Common myeloid progenitor, CD34-positive (primary cell): ENCODE measurements around the gene JAK1.

Source experiments
- CTCF ChIA-PET: fragments of 350-600 bp; sonication (Branson Sonifier 250); formaldehyde crosslinking; loops from one replicate; lab custom pipeline; 2021; ENCODE audit warnings: antibody characterized with exemption; lab: Charles Lee
- POLR2A ChIA-PET: fragments of 350-600 bp; sonication (Branson Sonifier 250); formaldehyde crosslinking; loops from one replicate; lab custom pipeline; 2021; ENCODE audit warnings: antibody characterized with exemption; lab: Charles Lee
- DNase-seq, 3 donors: peaks; one replicate each; pipeline versions ENCODE4 v3.0.0 to v3.0.0-alpha.2; 2013
- H3K27ac ChIP-seq, 2 experiments: 1 replicate in 1 of 2; 2 replicates in 1 of 2; pipeline ENCODE4 v1.7.0; 2013; ENCODE audit warnings: inconsistent platforms in 2 of 2, low read length in 2 of 2, mild to moderate bottlenecking in 2 of 2, low read depth in 1 of 2, moderate library complexity in 1 of 2; ENCODE audit not compliant: severe bottlenecking in 2 of 2, insufficient read depth in 1 of 2, poor library complexity in 1 of 2
- H3K27me3 ChIP-seq, 5 experiments: replicated peaks in 2 of 5; 1 replicate in 3 of 5; 2 replicates in 2 of 5; pipeline versions ENCODE4 v1.6.1 to v1.7.0; 2013; ENCODE audit warnings: low read length in 4 of 5, mild to moderate bottlenecking in 2 of 5, moderate library complexity in 2 of 5, inconsistent platforms in 1 of 5; ENCODE audit not compliant: insufficient read depth in 5 of 5, control insufficient read depth in 4 of 5
- H3K36me3 ChIP-seq, 4 experiments: 1 replicate in 2 of 4; 2 replicates in 2 of 4; pipeline versions ENCODE4 v1.6.1 to v1.7.0; 2013; ENCODE audit warnings: low read length in 3 of 4, control low read depth in 1 of 4, mild to moderate bottlenecking in 1 of 4; ENCODE audit not compliant: control insufficient read depth in 4 of 4, insufficient read depth in 4 of 4
- H3K4me1 ChIP-seq, 4 experiments: 1 replicate in 3 of 4; 2 replicates in 1 of 4; pipeline versions ENCODE4 v1.6.1 to v1.7.1; 2013; ENCODE audit warnings: low read length in 3 of 4, mild to moderate bottlenecking in 3 of 4, control low read depth in 1 of 4, inconsistent platforms in 1 of 4, moderate library complexity in 1 of 4; ENCODE audit not compliant: control insufficient read depth in 4 of 4, insufficient read depth in 4 of 4; ENCODE audit errors: control extremely low read depth in 1 of 4
- H3K4me3 ChIP-seq, 7 experiments: 1 replicate in 4 of 7; 2 replicates in 3 of 7; pipeline versions ENCODE4 v1.5.1 to v1.7.0; 2013; ENCODE audit warnings: mild to moderate bottlenecking in 7 of 7, low read length in 6 of 7, moderate library complexity in 6 of 7, inconsistent platforms in 2 of 7, low read depth in 2 of 7, control low read depth in 1 of 7; ENCODE audit not compliant: insufficient read depth in 4 of 7, control insufficient read depth in 1 of 7; ENCODE audit errors: extremely low read depth in 1 of 7
- H3K9me3 ChIP-seq, 5 experiments: 1 replicate in 4 of 5; 2 replicates in 1 of 5; pipeline versions ENCODE4 v1.6.1 to v1.7.1; 2013; ENCODE audit warnings: low read length in 4 of 5, mild to moderate bottlenecking in 2 of 5, inconsistent platforms in 1 of 5, low read depth in 1 of 5, moderate library complexity in 1 of 5; ENCODE audit not compliant: control insufficient read depth in 4 of 5, insufficient read depth in 2 of 5; ENCODE audit errors: control extremely low read depth in 1 of 5
- WGBS: methylation state at CpG from one replicate; pipeline ENCODE4 v1.1.5; 2013; ENCODE audit not compliant: insufficient coverage; 5-methylcytosine and 5-hydroxymethylcytosine counted together

JAK1 gene

DNA sequence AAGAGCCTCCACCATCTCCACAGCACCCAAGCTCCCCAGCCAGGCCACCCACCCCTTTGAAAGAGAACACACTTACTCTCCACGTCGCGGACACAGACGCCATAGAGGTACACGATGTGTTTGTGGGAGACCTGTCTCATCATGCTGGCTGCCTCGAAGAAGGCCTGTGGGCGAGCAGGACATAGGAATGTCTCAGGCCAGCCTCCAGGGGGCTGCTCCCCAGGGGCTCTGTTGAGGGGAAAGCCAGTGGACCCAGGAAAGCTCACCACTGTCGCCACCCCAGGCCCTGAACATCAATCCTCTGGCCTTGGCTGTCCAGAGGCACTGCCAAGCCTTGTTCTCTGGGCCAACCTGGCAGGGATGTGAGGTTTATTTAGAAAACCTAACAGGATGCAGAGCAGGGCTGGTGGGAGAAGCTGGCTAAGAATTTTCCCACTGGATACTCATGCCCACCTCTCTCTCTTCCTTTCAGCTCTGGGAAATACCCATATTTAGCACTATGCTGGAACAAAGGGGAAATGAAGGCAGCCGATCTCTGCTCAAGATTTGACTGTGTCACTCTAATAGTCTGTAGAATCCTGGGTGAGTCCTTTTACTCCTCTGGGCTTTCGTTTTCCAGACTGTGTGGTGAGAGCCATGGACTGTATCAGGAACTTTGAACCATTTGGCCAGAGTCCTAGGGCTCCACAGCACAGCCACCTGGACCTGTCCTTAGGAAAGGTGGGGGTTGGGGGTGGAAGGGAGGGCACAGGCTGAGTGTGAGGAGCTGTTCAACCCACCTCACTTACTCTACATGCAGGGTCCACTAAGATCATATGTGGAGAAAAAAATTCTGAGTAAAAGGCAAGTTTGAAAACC, 119.5 kb downstream of the JAK1 start:
- POLR2A ChIA-PET = no interaction called here
- Histone ChIP-seq H3K27me3 (no peaks in the 10 kb centered on the region), H3K4me3 (no peak overlapping the region), H3K27ac (no peak overlapping the region), H3K4me1 (peaks cover 0 to under 1% (median 0%) of the 10 kb centered on the region in 4 experiments), H3K36me3 (peaks cover 8 to 89% (median 62%) of the 10 kb centered on the region in 4 experiments), H3K9me3 (no peaks in the 10 kb centered on the region)
- WGBS = 98% methylated on average over 9 of the region's 10 CpGs
- CTCF ChIA-PET = interaction anchor here (1.3 kb wide), 2 partner anchors 40 to 151 kb away, joined by 3 read pairs; no protein-coding TSS in a partner anchor
- no peak for DNase-seq

DNA sequence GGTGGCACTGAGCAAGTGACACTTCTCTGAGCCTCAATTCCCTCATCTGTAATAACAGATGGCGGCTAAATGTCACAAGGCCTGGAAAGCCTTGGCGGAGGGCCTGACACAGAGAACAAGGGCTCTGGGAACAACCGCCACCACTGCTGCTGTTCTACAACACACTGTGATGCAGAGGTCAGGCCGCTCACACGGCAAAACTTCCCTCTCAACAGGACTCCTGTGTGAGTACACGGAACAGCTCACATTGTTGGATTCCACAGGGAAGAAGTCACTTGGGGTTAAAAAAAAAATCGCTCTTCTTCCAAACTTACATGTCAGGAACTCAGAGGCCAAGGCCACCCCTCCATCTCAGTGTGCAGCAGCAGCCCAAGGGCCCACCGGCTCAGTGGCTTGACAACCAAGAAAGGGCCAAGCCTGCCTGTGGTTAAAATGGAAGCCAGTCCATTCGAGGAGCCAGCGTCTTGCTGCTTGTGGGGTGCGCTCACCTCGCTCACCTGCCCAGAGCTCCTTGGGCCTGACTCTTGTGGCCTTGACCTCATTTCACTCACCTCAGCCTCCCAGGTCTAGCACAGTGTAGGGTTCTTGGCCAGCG, 120.4 kb downstream of the JAK1 start:
- DNase-seq = no peak
- H3K36me3 ChIP-seq = peaks cover 13 to 93% (median 69%) of the 10 kb centered on the region in 4 experiments
- H3K4me3 ChIP-seq = no peak overlapping the region
- no peaks in the 10 kb centered on the region for H3K27me3 ChIP-seq
- CTCF ChIA-PET = no interaction called here
- no peaks in the 10 kb centered on the region for H3K9me3 ChIP-seq
- H3K27ac ChIP-seq = no peak overlapping the region
- POLR2A ChIA-PET = no interaction called here
- 98% methylated on average over 12 of the region's 13 CpGs for WGBS
- no peaks in the 10 kb centered on the region for H3K4me1 ChIP-seq

DNA sequence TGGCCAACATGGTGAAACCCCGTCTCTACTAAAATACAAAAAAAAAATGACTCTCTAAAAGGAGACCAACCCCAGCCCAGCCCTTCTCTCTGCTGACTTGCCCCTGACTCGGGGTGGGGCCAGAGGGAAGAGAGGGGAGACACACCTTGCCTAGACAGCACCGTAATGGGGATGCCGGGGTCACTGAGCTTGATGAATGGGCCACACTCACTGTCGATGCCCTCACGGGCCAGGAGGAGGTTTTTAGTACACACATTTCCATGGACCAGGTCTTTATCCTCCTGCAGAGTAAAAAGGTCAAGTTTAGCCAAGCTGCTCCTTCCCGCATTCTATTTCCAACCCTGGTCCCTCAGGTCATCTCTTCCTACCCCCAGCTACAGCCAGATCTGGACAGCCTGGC, 121.7 kb downstream of the JAK1 start:
- Histone ChIP-seq H3K27ac (no peak overlapping the region), H3K27me3 (no peaks in the 10 kb centered on the region), H3K4me1 (no peaks in the 10 kb centered on the region), H3K4me3 (no peak overlapping the region), H3K9me3 (no peaks in the 10 kb centered on the region), H3K36me3 (peaks cover 15 to 93% (median 68%) of the 10 kb centered on the region in 4 experiments)
- DNase-seq = no peak
- 91% methylated on average over 5 of the region's 7 CpGs for WGBS
- CTCF ChIA-PET = interaction anchor here (0.9 kb wide), 1 partner anchor 9 kb away, joined by 3 read pairs; no protein-coding TSS in a partner anchor
- POLR2A ChIA-PET = no interaction called here

DNA sequence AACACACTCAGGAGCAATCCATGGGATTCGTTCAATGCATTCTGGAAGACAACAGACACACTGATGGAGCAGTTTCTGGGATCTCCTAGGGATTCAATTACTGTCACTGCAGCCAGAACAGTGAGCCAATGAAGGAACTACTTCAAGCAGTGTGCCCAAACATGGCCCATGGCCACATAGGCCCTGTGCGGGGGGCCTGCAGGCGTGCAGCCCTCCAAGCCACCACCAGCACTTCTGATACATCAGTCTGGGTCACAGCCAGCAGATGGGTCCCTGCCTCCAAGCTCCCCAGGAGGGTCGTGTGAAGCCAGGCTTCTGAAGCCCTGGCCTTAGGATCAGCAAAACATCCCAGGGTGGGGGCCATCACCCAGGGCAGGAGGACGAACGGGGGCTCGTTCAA, 122.2 kb downstream of the JAK1 start:
- ChIA-PET CTCF (interaction anchor here (0.6 to 0.9 kb wide), 2 partner anchors 9 to 47 kb away, joined by 3 read pairs; no protein-coding TSS in a partner anchor), POLR2A (no interaction called here)
- H3K4me3 ChIP-seq = no peak overlapping the region
- H3K27ac ChIP-seq = no peak overlapping the region
- no peaks in the 10 kb centered on the region for H3K9me3 ChIP-seq
- peaks cover 15 to 93% (median 70%) of the 10 kb centered on the region in 4 experiments for H3K36me3 ChIP-seq
- no peaks in the 10 kb centered on the region for H3K4me1 ChIP-seq
- DNase-seq = no peak
- H3K27me3 ChIP-seq = no peaks in the 10 kb centered on the region
- 97% methylated on average over 7 of the region's 7 CpGs for WGBS

DNA sequence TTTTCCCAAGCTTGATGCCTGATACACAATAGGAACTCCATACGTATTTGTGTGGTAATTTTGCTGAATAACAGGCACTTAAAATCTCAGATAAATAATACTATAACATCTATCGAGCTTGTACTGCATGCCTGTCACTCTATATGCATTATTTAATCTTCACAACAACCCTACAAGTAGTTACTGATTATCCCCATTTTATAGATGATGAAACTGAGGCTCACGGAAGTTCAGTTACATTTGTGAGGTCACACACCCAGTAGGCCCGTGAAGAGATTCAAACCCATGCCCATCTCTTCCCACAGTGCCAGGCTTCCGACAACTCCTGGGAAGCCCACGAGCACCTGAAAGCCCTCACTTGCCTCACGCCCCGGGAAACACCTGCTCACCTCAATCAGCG, 122.7 kb downstream of the JAK1 start:
- no peak overlapping the region for H3K27ac ChIP-seq
- DNase-seq = no peak
- H3K27me3 ChIP-seq = no peaks in the 10 kb centered on the region
- H3K4me3 ChIP-seq = no peak overlapping the region
- H3K9me3 ChIP-seq = no peaks in the 10 kb centered on the region
- peaks cover 14 to 89% (median 69%) of the 10 kb centered on the region in 4 experiments for H3K36me3 ChIP-seq
- CTCF ChIA-PET = interaction anchor here (0.6 kb wide), 1 partner anchor 47 kb away, joined by 3 read pairs; no protein-coding TSS in a partner anchor
- POLR2A ChIA-PET = no interaction called here
- H3K4me1 ChIP-seq = no peaks in the 10 kb centered on the region
- over 99% methylated on average over 8 of the region's 9 CpGs for WGBS

DNA sequence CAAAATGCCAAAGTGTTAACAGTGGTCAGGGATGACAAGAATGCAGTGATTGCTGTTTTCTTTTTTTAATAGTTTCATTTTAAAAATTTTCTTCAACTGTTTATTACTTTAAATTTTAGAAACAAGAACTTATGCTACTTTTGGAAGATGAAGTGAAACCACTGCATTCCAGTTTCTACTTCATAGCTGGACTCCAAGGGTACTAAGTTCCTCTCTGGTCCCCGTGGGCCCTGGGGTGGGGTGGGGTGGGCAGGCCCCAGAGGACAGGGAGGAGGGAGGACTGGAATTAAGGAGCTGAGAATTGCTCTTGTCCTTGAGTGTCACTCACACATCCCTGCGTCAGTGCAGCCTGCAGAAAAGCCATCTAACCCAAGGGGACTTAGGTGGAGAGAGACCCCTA, 124.1 kb downstream of the JAK1 start:
- DNase-seq = no peak
- POLR2A ChIA-PET = no interaction called here
- H3K36me3 ChIP-seq = peaks cover 14 to 91% (median 68%) of the 10 kb centered on the region in 4 experiments

More for the DNA sequence above, 124.1 kb downstream of the JAK1 start:
- 100% methylated on average over 1 of the region's 2 CpGs for WGBS
- CTCF ChIA-PET = no interaction called here
- no peak overlapping the region for H3K4me3 ChIP-seq
- H3K4me1 ChIP-seq = no peaks in the 10 kb centered on the region
- no peak overlapping the region for H3K27ac ChIP-seq
- no peaks in the 10 kb centered on the region for H3K9me3 ChIP-seq
- no peaks in the 10 kb centered on the region for H3K27me3 ChIP-seq
